CD4-positive, alpha-beta T cell treated with Interleukin-1 beta for 1 hour (primary cell): ENCODE measurements around the gene IFNAR2.

Source experiments
- DNase-seq, 2 donors: peaks; one replicate each; pipeline ENCODE4 v3.0.0-alpha.2; 2020 to 2022

IFNAR2 gene

DNA sequence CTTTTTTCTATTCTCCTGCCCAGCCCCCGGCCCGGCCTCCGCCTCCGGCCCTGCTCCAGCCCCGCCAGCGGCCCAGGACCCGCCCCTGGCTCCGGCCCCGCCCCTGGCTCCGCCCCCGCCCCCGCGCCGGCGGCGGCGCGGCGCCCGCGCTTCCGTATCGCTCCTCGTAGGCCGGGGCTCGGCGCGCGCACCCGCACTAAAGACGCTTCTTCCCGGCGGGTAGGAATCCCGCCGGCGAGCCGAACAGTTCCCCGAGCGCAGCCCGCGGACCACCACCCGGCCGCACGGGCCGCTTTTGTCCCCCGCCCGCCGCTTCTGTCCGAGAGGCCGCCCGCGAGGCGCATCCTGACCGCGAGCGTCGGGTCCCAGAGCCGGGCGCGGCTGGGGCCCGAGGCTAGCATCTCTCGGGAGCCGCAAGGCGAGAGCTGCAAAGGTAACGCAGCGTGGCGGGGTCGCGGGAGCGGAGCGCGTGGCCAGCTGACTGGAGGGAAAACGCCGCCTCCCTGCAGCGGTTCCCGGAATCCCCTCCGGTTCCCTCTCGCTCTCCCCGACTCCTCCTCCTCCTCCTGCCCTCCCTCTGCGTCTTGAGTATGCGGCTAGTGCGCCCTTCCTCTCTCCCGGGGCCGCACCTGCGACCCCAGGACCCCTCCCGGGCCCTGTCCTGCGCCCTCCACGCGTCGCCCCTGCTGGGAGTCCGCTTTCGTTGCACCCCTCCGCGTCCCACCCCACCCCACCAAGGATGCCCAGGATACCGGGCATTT is at the start of gene IFNAR2:
IFNAR2 (plus strand) TSS at position 155 of the 761 bp plus-strand sequence. CDS start 11,985 bp downstream, outside the sequence.
- DNase-seq = peak; percentile 76 to 77

GRCh38 chr21:33185852-33186251 is 43.9 kb upstream of the IFNAR2 start:
- peak; percentile 23 to 65 for DNase-seq

GRCh38 chr21:33187276-33187675 is 42.5 kb upstream of the IFNAR2 start:
- no peak for DNase-seq

DNA sequence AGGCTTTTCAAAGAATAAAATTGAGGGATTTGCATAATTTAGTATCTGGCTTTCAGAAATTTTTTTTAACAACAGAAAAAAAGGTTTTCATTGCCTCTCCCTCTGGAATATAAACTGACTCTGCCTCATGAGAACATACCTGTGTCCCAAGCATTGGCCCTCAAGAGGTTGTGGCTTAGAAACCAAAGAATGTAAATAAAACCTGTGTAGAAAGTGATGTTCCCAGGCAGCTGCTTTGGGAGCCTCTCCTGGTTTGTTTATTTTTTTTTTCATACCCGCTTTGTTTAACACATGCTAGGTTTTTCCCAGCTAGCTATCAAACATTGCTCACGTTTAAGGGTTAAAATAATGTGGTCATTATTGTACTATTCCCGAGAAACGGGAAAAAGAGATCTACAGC is 40.5 kb upstream of the IFNAR2 start:
- DNase-seq = no peak

GRCh38 chr21:33189824-33190223 is 39.9 kb upstream of the IFNAR2 start:
- DNase-seq = no peak

GRCh38 chr21:33196941-33197374 is 32.8 kb upstream of the IFNAR2 start:
- DNase-seq = peak; percentile 30 to 72

DNA sequence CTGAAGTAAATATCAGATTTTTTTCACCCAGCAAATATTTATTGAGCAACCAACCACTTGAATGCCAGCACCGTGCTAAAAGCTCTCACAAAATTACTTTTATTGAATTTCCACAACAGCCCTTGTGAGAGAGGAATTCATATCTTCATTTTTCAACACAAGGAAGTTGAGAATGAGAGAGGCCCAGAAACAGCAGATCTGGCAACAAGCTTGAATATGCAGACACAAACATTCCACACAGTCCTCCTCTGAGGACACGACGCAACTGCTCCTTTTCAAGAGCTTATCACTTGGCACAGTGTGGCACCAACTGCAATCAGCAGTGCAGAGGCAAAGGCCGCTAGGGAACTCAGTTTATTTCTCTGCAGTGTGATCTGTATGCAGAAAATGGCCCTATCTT is 32.2 kb upstream of the IFNAR2 start:
- DNase-seq = no peak

- peak in 1 of 2 donors; percentile 43 for DNase-seq
Observed at GRCh38 chr21:33198346-33199099, 31.2 kb upstream of the IFNAR2 start.

DNA sequence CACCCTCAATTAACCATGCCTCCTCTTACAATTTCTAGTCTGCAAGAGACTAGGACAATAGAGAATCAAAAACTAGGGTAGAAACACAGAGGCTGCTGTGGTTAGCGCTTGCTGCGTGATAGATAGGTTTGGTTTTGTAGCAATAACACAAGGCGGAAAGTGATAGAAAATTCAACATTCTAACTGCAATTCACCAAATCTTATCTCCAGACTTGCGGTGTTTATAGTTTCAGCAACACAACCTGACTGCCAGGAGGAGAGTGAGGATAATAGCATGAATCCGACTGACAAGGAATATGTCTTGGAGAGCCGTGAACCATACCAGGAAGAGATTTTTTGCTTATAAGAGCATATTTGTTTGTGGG is 30.7 kb upstream of the IFNAR2 start:
- DNase-seq = no peak

GRCh38 chr21:33199516-33200217 is 30.1 kb upstream of the IFNAR2 start:
- peak; percentile 87 to 90 for DNase-seq

- no peak for DNase-seq
Observed at GRCh38 chr21:33201956-33202355, 27.8 kb upstream of the IFNAR2 start.

- peak in 1 of 2 donors; percentile 46 for DNase-seq
Observed at GRCh38 chr21:33202464-33203363, 27.0 kb upstream of the IFNAR2 start.

DNA sequence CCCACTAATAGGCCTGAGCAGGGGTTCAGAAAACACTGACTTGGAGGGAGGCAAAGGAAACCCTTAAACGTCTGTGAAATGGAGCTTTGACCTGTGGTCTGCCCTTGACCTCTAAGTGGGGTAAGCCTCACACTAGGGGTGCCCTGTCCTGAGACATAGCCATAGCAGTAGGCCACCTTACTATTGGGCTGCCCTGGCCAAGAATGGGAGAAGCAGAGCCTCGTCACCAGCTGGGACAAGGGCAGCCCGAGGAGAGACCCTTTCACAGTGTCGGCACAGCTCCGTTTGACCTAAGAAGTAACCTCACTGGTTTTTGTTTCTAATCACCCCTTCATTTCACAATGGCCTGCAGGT is 26.4 kb upstream of the IFNAR2 start:
- DNase-seq = no peak

DNA sequence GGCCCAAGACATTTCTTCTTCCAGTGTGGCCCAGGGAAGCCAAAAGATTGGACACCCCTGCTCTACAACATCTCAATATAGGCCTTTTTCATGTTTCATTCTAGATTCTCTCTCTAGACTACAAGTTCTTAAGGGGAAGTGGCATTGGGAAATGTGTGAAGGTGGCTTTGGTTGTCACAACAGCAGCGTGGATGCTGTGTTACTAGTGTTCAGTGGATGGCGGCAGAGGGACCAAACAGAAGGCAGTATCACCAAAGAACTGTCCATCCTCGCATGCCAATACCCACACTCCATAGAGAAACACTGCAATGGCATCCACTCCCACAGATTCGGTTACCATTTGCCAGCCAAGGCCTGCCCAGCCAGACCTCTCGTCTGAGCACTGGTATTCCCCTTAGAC is 24.3 kb upstream of the IFNAR2 start:
- peak; percentile 55 to 59 for DNase-seq

DNA sequence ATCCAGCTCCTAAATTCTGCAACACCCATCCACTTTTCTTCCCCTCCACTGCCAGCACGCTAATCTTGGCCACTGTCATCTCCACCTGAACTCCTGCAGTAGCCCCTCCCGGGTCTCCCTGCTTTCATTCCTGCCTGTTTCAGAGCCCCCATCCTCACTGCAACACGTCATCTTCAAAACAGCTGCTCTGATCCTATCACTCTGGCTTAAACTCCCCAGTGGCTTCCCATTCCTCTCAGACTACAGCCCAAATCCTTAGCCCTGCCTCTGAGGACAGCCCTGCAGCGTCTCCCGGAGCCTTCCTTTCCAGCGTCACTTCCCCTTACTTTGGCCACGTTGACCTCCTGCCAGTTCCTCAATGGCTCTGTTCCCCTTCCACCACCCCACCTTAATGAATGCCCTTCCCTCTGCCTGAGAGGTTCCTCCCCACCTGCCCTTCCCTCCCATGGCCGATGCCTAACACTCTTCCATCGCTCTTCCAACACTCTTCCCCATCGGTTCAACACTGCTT is 22.9 kb upstream of the IFNAR2 start:
- DNase-seq = peak in 1 of 2 donors; percentile 41

DNA sequence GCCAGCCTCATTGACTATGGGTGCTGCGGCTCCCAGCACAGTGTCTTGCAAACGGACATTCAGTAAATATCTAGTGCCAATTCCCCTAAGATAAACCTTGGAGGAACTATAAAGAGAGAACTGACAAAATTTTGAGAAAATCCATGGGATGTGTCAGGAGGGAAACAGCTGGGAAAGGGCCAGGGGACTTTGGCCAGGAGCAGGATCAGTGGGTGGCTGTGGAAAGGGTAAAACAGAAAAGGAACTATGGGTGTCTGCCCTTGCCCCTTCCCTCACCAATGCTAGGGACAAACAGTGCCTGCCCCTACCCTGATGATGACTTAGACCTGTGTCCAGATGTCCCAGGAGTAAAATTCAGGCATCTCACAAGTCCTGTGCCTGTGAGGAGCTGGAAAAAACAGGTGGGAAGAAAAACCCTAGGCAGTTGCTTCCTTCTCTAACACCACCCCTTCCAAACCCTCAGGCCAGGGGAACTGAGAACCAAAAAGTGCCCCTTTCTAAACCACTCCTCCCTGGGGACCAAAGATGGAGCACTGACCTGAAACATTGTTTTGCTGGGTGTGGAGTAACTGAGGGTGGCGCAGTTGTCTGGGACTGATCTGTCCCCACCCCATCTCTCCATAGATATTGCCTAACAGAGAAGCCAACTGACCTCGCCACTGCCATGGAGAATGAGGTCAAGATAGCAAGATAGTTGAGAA is 22.1 kb upstream of the IFNAR2 start:
- peak in 1 of 2 donors; percentile 32 for DNase-seq

DNA sequence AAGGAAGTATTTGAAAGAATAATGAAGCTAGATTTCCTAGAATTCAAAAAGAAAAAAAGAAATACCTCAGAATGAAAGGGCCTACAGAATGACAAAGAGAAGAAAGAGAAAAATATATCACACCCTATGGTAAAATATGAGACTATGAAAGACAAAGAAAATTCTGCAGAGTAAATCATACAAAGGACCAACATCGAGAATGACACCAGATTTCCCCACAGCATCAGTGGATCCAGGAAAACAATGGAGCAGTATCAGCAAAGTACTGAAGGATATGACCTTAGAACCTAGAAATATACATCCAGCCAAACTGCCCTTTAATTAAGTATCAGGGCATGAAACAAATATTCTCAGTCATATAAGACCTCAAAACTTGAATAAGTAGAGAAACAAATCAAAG is 21.2 kb upstream of the IFNAR2 start:
- DNase-seq = no peak

DNA sequence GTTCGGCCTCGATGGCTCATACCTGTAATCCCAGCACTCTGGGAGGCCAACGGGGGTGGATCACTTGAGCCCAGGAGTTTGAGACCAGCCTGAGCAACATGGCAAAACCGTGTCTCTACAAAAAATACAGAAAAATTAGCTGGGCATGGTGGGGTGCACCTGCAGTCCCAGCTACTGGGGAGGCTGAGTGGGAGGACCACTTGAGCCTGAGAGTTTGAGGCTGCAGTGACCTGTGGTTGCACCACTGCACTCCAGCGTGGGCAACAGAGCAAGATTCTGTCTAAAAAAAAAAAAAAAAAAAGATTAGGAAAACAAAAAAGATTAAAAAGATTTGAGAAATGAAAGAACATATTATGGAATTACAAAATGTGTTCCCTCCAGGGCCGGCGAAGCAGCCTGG is 18.4 kb upstream of the IFNAR2 start:
- DNase-seq = no peak

DNA sequence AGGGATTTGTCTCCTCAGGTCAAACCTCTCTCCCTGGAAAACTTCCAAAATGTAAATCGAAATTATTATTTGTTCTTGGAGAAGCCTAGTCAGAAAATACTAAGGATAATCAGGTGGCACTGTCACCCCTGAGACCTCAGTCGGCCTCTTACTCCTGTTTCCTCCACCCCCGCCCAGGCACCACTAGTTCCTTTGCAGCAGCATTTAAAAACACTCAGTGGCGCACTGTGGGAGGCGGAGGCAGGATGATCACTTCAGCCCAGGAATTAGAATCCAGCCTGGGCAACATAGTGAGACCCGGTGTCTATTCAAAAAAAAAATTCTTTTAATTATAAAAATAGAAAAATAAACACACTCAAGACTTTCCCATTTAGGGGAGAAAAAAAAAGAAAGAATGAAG is 18.0 kb upstream of the IFNAR2 start:
- no peak for DNase-seq

GRCh38 chr21:33212159-33212851 is 17.4 kb upstream of the IFNAR2 start:
- DNase-seq = peak; percentile 20 to 25

DNA sequence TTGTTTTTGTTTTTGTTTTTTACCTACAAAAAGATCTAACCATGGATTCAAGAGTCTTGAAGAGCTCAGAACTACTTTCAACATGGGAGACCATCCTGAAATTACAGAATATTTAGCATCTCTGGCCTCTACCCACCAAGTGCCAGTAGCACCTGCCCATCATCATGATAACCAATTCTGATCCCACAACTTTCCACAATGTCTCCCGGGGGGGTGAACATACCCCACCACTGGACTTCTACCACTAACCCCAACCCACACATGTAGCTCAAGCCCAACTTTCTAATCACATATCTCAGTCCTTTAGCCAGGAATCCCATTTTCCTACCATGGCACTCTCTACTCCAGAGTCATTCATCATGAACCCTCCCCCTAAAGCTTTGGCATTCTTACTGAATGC is 15.7 kb upstream of the IFNAR2 start:
- DNase-seq = no peak
